Neural progenitor cell (in vitro differentiated cells): ENCODE data around the gene WDR20.
"Not testable (repeated sequence)": the region's sequence is repeated elsewhere in the genome, so short reads cannot be mapped to it uniquely, and the experiment has no call there.

Experiments used
- EZH2 ChIP-seq: fragments of 200-600 bp; sonication (generic); IDR thresholded peaks from 2 replicates; pipeline ENCODE4 v1.6.1; 2017; ENCODE audit warnings: antibody characterized with exemption, mild to moderate bottlenecking, moderate library complexity
- TF ChIP-seq, protein P1 (sequence below): fragments of 200-600 bp; sonication (generic); IDR thresholded peaks from 2 replicates; pipeline ENCODE4 v1.5.1; 2017; ENCODE audit warnings: antibody characterized with exemption, mild to moderate bottlenecking

DNA sequence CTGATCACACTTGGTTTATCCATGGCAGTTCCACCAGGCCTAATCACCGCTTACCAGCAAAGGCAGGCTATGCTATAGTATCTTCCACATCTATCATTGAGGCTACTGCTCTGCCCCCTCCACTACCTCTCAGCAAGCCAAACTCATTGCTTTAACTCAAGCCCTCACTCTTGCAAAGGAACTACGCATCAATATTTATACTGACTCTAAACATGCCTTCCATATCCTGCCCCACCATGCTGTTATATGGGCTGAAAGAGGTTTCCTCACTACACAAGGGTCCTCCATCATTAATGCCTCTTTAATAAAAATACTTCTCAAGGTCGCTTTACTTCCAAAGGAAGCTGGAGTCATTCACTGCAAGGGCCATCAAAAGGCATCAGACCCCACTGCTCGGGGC, 104.1 kb downstream of the WDR20 start:
- TF ChIP-seq, protein P1, sequence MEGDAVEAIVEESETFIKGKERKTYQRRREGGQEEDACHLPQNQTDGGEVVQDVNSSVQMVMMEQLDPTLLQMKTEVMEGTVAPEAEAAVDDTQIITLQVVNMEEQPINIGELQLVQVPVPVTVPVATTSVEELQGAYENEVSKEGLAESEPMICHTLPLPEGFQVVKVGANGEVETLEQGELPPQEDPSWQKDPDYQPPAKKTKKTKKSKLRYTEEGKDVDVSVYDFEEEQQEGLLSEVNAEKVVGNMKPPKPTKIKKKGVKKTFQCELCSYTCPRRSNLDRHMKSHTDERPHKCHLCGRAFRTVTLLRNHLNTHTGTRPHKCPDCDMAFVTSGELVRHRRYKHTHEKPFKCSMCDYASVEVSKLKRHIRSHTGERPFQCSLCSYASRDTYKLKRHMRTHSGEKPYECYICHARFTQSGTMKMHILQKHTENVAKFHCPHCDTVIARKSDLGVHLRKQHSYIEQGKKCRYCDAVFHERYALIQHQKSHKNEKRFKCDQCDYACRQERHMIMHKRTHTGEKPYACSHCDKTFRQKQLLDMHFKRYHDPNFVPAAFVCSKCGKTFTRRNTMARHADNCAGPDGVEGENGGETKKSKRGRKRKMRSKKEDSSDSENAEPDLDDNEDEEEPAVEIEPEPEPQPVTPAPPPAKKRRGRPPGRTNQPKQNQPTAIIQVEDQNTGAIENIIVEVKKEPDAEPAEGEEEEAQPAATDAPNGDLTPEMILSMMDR, result not testable (repeated sequence)
- TF ChIP-seq EZH2, result not testable (repeated sequence)
